ENCODE results near the gene CEBPB.
"Not testable (repeated sequence)": the region's sequence is repeated elsewhere in the genome, so short reads cannot be mapped to it uniquely, and the experiment has no call there.

The CEBPB gene

GRCh38 chr20:50193836-50194421, 3.3 kb downstream of the CEBPB start:
- no peak for DNase-seq

- DNase-seq, result no peak
These were observed 3.8 kb downstream of the CEBPB start for GRCh38 chr20:50194422-50194830.

- DNase-seq, result no peak
These were observed 4.3 kb downstream of the CEBPB start for GRCh38 chr20:50194831-50195523.

- no peak for DNase-seq
These were observed 5.0 kb downstream of the CEBPB start for GRCh38 chr20:50195524-50196120.

GRCh38 chr20:50196248-50196647, 5.6 kb downstream of the CEBPB start:
- no peak for DNase-seq

- no peak for DNase-seq
These were observed 6.3 kb downstream of the CEBPB start for GRCh38 chr20:50196896-50197295.

- DNase-seq, result no peak
These were observed 7.0 kb downstream of the CEBPB start for GRCh38 chr20:50197463-50198179.

GRCh38 chr20:50198180-50198666, 7.6 kb downstream of the CEBPB start:
- DNase-seq, result no peak

GRCh38 chr20:50198716-50199115, 8.1 kb downstream of the CEBPB start:
- no peak for DNase-seq

GRCh38 chr20:50199703-50200102, 9.1 kb downstream of the CEBPB start:
- no peak for DNase-seq

GRCh38 chr20:50200482-50201104, 10.0 kb downstream of the CEBPB start:
- DNase-seq, result no peak

- DNase-seq, result not testable (repeated sequence)
These were observed 11.1 kb downstream of the CEBPB start for GRCh38 chr20:50201710-50202109.

GRCh38 chr20:50202677-50203076, 12.0 kb downstream of the CEBPB start:
- DNase-seq, result no peak

GRCh38 chr20:50203951-50204937, 13.6 kb downstream of the CEBPB start:
- DNase-seq, result no peak

- DNase-seq, result no peak
These were observed 16.4 kb downstream of the CEBPB start for GRCh38 chr20:50207026-50207425.

GRCh38 chr20:50208085-50208491, 17.5 kb downstream of the CEBPB start:
- no peak for DNase-seq

- DNase-seq, result not testable (repeated sequence)
These were observed 18.2 kb downstream of the CEBPB start for GRCh38 chr20:50208815-50209214.

GRCh38 chr20:50210066-50210619, 19.5 kb downstream of the CEBPB start:
- DNase-seq, result no peak

GRCh38 chr20:50211091-50211490, 20.5 kb downstream of the CEBPB start:
- DNase-seq, result no peak

GRCh38 chr20:50213531-50214106, 23.0 kb downstream of the CEBPB start:
- no peak for DNase-seq

Data from NCI-H2107 (cell line).